Endothelial cell of umbilical vein (primary cell): ENCODE data around the gene CXXC4. TPM values are rescaled to one million over a fixed set of nuclear protein-coding genes. Genes with fewer than 3 reads are reported as not detected.

Experiments used
- BruUV-seq: library from RNA; stranded (reverse); fragments of 400-500 nt; replicated peaks from 2 replicates; lab custom pipeline; 2021; lab: Mats Ljungman, UMichigan
- CTCF ChIA-PET: fragments of 300-600, 350-600 bp; sonication (Branson Sonifier 250); formaldehyde crosslinking; loops from one replicate; lab custom pipeline; 2021; ENCODE audit warnings: antibody characterized with exemption, inconsistent platforms; lab: Charles Lee
- POLR2A ChIA-PET: fragments of 300-600, 350-600 bp; sonication (Branson Sonifier 250); formaldehyde crosslinking; loops from one replicate; lab custom pipeline; 2021; ENCODE audit warnings: antibody characterized with exemption, inconsistent platforms; lab: Charles Lee
- DNase-seq: peaks from one replicate; pipeline ENCODE4 v3.0.0-alpha.2; 2011; ENCODE audit warnings: low read depth, low spot score
- FAIRE-seq: peaks from 2 replicates; lab custom pipeline; 2011; peaks lifted over from hg19 to GRCh38; lab: Jason Lieb, UNC
- H2AFZ ChIP-seq: 2 replicates; pipeline ENCODE4 v1.6.0; 2012; ENCODE audit warnings: low read depth, low read length, control low read depth, inconsistent platforms
- H3K27ac ChIP-seq: 2 replicates; pipeline ENCODE4 v1.5.1; 2011; ENCODE audit warnings: low read depth, mild to moderate bottlenecking, control low read depth, low read length, moderate library complexity; ENCODE audit not compliant: insufficient read depth
- H3K27me3 ChIP-seq, 2 experiments: 2 replicates each; pipeline versions ENCODE4 v1.6.0 to v1.6.1; 2011; ENCODE audit warnings: low read length in 2 of 2, mixed read lengths in 1 of 2; ENCODE audit not compliant: control insufficient read depth in 2 of 2, insufficient read depth in 2 of 2
- H3K36me3 ChIP-seq, 2 experiments: 2 replicates in 1 of 2; 3 replicates in 1 of 2; pipeline ENCODE4 v1.5.1; 2011; ENCODE audit warnings: low read length in 2 of 2, mild to moderate bottlenecking in 1 of 2, moderate library complexity in 1 of 2; ENCODE audit not compliant: control insufficient read depth in 2 of 2, insufficient read depth in 2 of 2; ENCODE audit errors: extremely low read depth in 1 of 2
- H3K4me1 ChIP-seq: 3 replicates; pipeline ENCODE4 v1.5.1; 2011; ENCODE audit warnings: mild to moderate bottlenecking, low read length; ENCODE audit not compliant: control insufficient read depth, insufficient read depth; ENCODE audit errors: extremely low read depth
- H3K4me2 ChIP-seq: 2 replicates; pipeline ENCODE4 v1.6.1; 2011; ENCODE audit warnings: low read length, control low read depth, mixed read lengths; ENCODE audit not compliant: insufficient read depth
- H3K4me3 ChIP-seq, 3 experiments: fragments of 200-600 bp in 1 of 3; sonication (generic), shearing (Covaris generic) in 1 of 3; replicated peaks in 1 of 3; 2 replicates each; pipeline ENCODE4 v1.5.1; 2011 to 2016; ENCODE audit warnings: control low read depth in 3 of 3, low read length in 3 of 3, mild to moderate bottlenecking in 2 of 3, inconsistent platforms in 1 of 3, low read depth in 1 of 3, moderate library complexity in 1 of 3; ENCODE audit not compliant: insufficient read depth in 1 of 3
- H3K79me2 ChIP-seq: 2 replicates; pipeline ENCODE4 v1.6.0; 2012; ENCODE audit warnings: low read length, inconsistent platforms; ENCODE audit not compliant: control insufficient read depth, insufficient read depth
- H3K9ac ChIP-seq: replicated peaks from 2 replicates; pipeline ENCODE3; 2011; ENCODE audit warnings: low read length, control low read depth; ENCODE audit not compliant: insufficient read depth; ENCODE audit errors: extremely low read depth
- H3K9me1 ChIP-seq: replicated peaks from 3 replicates; pipeline ENCODE4 v1.6.0; 2011; ENCODE audit warnings: mild to moderate bottlenecking, low read length; ENCODE audit not compliant: control insufficient read depth, insufficient read depth; ENCODE audit errors: extremely low read depth
- H3K9me3 ChIP-seq: replicated peaks from 2 replicates; pipeline ENCODE4 v1.5.1; 2012; ENCODE audit warnings: low read length, inconsistent platforms; ENCODE audit not compliant: control insufficient read depth, insufficient read depth
- H4K20me1 ChIP-seq: replicated peaks from 2 replicates; pipeline ENCODE3; 2011; ENCODE audit warnings: mild to moderate bottlenecking, low read length; ENCODE audit not compliant: control insufficient read depth, insufficient read depth; ENCODE audit errors: extremely low read depth
- CTCF ChIP-seq, 2 donors: IDR thresholded peaks; 1 replicate in 1 of 2; 2 replicates in 1 of 2; pipeline ENCODE4 v1.5.1; 2011; ENCODE audit warnings: low read length in 2 of 2, mild to moderate bottlenecking in 2 of 2, moderate library complexity in 2 of 2, control low read depth in 1 of 2, inconsistent platforms in 1 of 2, low read depth in 1 of 2; ENCODE audit not compliant: insufficient read depth in 1 of 2; ENCODE audit errors: extremely low read depth in 1 of 2
- EZH2 ChIP-seq: IDR thresholded peaks from 2 replicates; pipeline ENCODE4 v1.6.1; 2012; ENCODE audit warnings: borderline replicate concordance, low read depth, mild to moderate bottlenecking, moderate library complexity, low read length, inconsistent platforms; ENCODE audit not compliant: severe bottlenecking
- FOS ChIP-seq: IDR thresholded peaks from 2 replicates; pipeline ENCODE4 v1.6.1; 2011; ENCODE audit warnings: mild to moderate bottlenecking, low read length, moderate library complexity, borderline replicate concordance; ENCODE audit not compliant: insufficient read depth
- GATA2 ChIP-seq: IDR thresholded peaks from 2 replicates; pipeline ENCODE4 v1.7.0; 2011; ENCODE audit warnings: low read depth, mild to moderate bottlenecking, moderate library complexity, mixed read lengths, low read length; ENCODE audit not compliant: insufficient read length, insufficient read depth
- JUN ChIP-seq: IDR thresholded peaks from 2 replicates; pipeline ENCODE4 v1.6.1; 2011; ENCODE audit warnings: borderline replicate concordance, low read depth; ENCODE audit not compliant: insufficient read length, insufficient read depth
- MAX ChIP-seq: IDR thresholded peaks from 2 replicates; pipeline ENCODE4 v1.6.1; 2011; ENCODE audit not compliant: insufficient read depth, insufficient read length
- MYC ChIP-seq: IDR thresholded peaks from one replicate; pipeline ENCODE4 v1.6.1; 2011; ENCODE audit warnings: mild to moderate bottlenecking, low read depth, low read length
- POLR2A ChIP-seq: IDR thresholded peaks from 2 replicates; pipeline ENCODE4 v1.6.1; 2012; ENCODE audit warnings: low read depth, mild to moderate bottlenecking, control low read depth, low read length
- POLR2AphosphoS5 ChIP-seq: IDR thresholded peaks from 2 replicates; pipeline ENCODE4 v1.6.1; 2012; ENCODE audit warnings: low read depth, mild to moderate bottlenecking, control low read depth, low read length, moderate library complexity; ENCODE audit not compliant: insufficient read depth
- dilution Hi-C: fragments of 300-500 bp; cut with MboI; formaldehyde crosslinking; loops from one replicate; pipeline ENCODE4 v1.15.0; 2019; ENCODE audit warnings: low sequenced_read_pairs; ENCODE audit not compliant: extremely low pct_ligation_motif_present
- intact Hi-C: fragments of 100-400 bp; cut with micrococcal nuclease; formaldehyde crosslinking; loops from one replicate; pipeline ENCODE4 v1.10.0; 2022
- polyA plus RNA-seq, 4 experiments: library from polyadenylated mRNA; depleted of rRNA in 3 of 4; stranded (reverse) in 3 of 4; unstranded in 1 of 4; fragments of >200 nt; gene quantifications; 2 replicates each; pipeline versions ENCODE4 v1.2.1 to v1.2.3, GENCODE V29; 2011 to 2012; ENCODE audit warnings: missing spikeins in 1 of 4
- total RNA-seq: library from RNA; stranded (reverse); gene quantifications from 2 replicates; pipeline ENCODE4 v1.2.3, GENCODE V29; 2021

CXXC4 gene
- total and polyA plus RNA-seq, 2 donors (not counting 3 experiments of a cell fraction or from before 2014, with no cell fraction given): not detected

- no peak overlapping the region for H3K4me3 ChIP-seq
- dilution Hi-C loops: no loop called here
- H3K4me1 ChIP-seq: peaks cover under 1% of the 10 kb centered on the region
- H3K9me3 ChIP-seq: no peaks in the 10 kb centered on the region
- no peak for DNase-seq
- H3K27me3 ChIP-seq: peaks cover 0 to 16% of the 10 kb centered on the region in 2 experiments
- no peaks in the 10 kb centered on the region for H3K79me2 ChIP-seq
- TF ChIP-seq GATA2 (no peak), POLR2AphosphoS5 (no peak), MAX (no peak), JUN (no peak)
- H3K4me2 ChIP-seq: no peak overlapping the region
- H3K36me3 ChIP-seq: no peaks in the 10 kb centered on the region
- no peak overlapping the region for H2AFZ ChIP-seq
- CTCF ChIA-PET: interaction anchor here (0.6 kb wide), 1 partner anchor 1210 kb away, joined by 3 read pairs; no protein-coding TSS in a partner anchor
- no peak for FAIRE-seq
- intact Hi-C loops: no loop called here
- no TSS peak for BruUV-seq
- no peaks in the 10 kb centered on the region for H3K9me1 ChIP-seq
- H3K27ac ChIP-seq: no peak overlapping the region
- no peak overlapping the region for H3K9ac ChIP-seq
- POLR2A ChIA-PET: no interaction called here
- no peaks in the 10 kb centered on the region for H4K20me1 ChIP-seq
Observed at GRCh38 chr4:104500442-104500841, 5.7 kb upstream of the CXXC4 start.

GRCh38 chr4:104494185-104494584 lies 509 bp downstream of the CXXC4 start:
- CTCF ChIA-PET: interaction anchor here (0.7 kb wide), 1 partner anchor 1135 kb away, joined by 6 read pairs; no protein-coding TSS in a partner anchor
- no peaks in the 10 kb centered on the region for H4K20me1 ChIP-seq
- FAIRE-seq: peak; percentile 42
- DNase-seq: no peak
- intact Hi-C loops: no loop called here
- peaks cover 9 to 43% of the 10 kb centered on the region in 2 experiments for H3K27me3 ChIP-seq
- H3K27ac ChIP-seq: no peak overlapping the region
- no peak overlapping the region for H2AFZ ChIP-seq
- no peaks in the 10 kb centered on the region for H3K79me2 ChIP-seq
- H3K9me1 ChIP-seq: no peaks in the 10 kb centered on the region
- H3K36me3 ChIP-seq: no peaks in the 10 kb centered on the region
- BruUV-seq: no TSS peak
- H3K4me1 ChIP-seq: peaks cover 11% of the 10 kb centered on the region
- dilution Hi-C loops: no loop called here
- peak overlapping the region; percentile 94 for H3K4me2 ChIP-seq
- no peaks in the 10 kb centered on the region for H3K9me3 ChIP-seq
- H3K9ac ChIP-seq: no peak overlapping the region
- TF ChIP-seq GATA2 (no peak), EZH2 (no peak), JUN (no peak), MAX (no peak), FOS (no peak), POLR2AphosphoS5 (no peak), POLR2A (no peak), CTCF (IDR thresholded peaks at IDR 0.05; ENCODE audit: extremely low read depth in 1 of 2, insufficient read depth in 1 of 2, low read depth in 1 of 2, low read length in 2 of 2) (no peak), MYC (no peak)
- no peak overlapping the region for H3K4me3 ChIP-seq
- POLR2A ChIA-PET: no interaction called here
